ENCODE data around the gene ST14.

ST14 gene

GRCh38 chr11:130122141-130122575, 37.4 kb upstream of the ST14 start:
- Histone ChIP-seq H3K27ac (ENCODE audit: low read depth, low read length) (no peak overlapping the region), H3K9me3 (ENCODE audit: control insufficient read depth, insufficient read depth, low read length) (no peaks in the 10 kb centered on the region), H3K4me1 (ENCODE audit: control insufficient read depth, insufficient read depth, low read length) (no peaks in the 10 kb centered on the region), H3K9ac (ENCODE audit: low read depth, low read length) (no peak overlapping the region), H3K27me3 (ENCODE audit: control insufficient read depth, insufficient read depth, low read length) (no peaks in the 10 kb centered on the region), H3K4me3 (ENCODE audit: low read depth, low read length) (no peak overlapping the region), H3K36me3 (ENCODE audit: control insufficient read depth, insufficient read depth, low read length) (peaks cover 75% of the 10 kb centered on the region)

GRCh38 chr11:130123414-130124040, 36.1 kb upstream of the ST14 start:
- H3K27ac ChIP-seq (ENCODE audit: low read depth, low read length): no peak overlapping the region
- H3K4me3 ChIP-seq (ENCODE audit: low read depth, low read length): no peak overlapping the region
- no peaks in the 10 kb centered on the region for H3K9me3 ChIP-seq (ENCODE audit: control insufficient read depth, insufficient read depth, low read length)
- H3K27me3 ChIP-seq (ENCODE audit: control insufficient read depth, insufficient read depth, low read length): no peaks in the 10 kb centered on the region
- no peak overlapping the region for H3K9ac ChIP-seq (ENCODE audit: low read depth, low read length)
- H3K4me1 ChIP-seq (ENCODE audit: control insufficient read depth, insufficient read depth, low read length): no peaks in the 10 kb centered on the region
- H3K36me3 ChIP-seq (ENCODE audit: control insufficient read depth, insufficient read depth, low read length): peaks cover 89% of the 10 kb centered on the region

- Histone ChIP-seq H3K4me1 (ENCODE audit: control insufficient read depth, insufficient read depth, low read length) (no peaks in the 10 kb centered on the region), H3K36me3 (ENCODE audit: control insufficient read depth, insufficient read depth, low read length) (peaks cover 90% of the 10 kb centered on the region), H3K27ac (ENCODE audit: low read depth, low read length) (no peak overlapping the region), H3K9ac (ENCODE audit: low read depth, low read length) (no peak overlapping the region), H3K9me3 (ENCODE audit: control insufficient read depth, insufficient read depth, low read length) (no peaks in the 10 kb centered on the region), H3K4me3 (ENCODE audit: low read depth, low read length) (no peak overlapping the region), H3K27me3 (ENCODE audit: control insufficient read depth, insufficient read depth, low read length) (no peaks in the 10 kb centered on the region)
Observed at GRCh38 chr11:130124096-130124495, 35.5 kb upstream of the ST14 start.

GRCh38 chr11:130125638-130126037, 33.9 kb upstream of the ST14 start:
- Histone ChIP-seq H3K27ac (ENCODE audit: low read depth, low read length) (no peak overlapping the region), H3K9ac (ENCODE audit: low read depth, low read length) (no peak overlapping the region), H3K9me3 (ENCODE audit: control insufficient read depth, insufficient read depth, low read length) (no peaks in the 10 kb centered on the region), H3K36me3 (ENCODE audit: control insufficient read depth, insufficient read depth, low read length) (peaks cover 99% of the 10 kb centered on the region), H3K4me1 (ENCODE audit: control insufficient read depth, insufficient read depth, low read length) (no peaks in the 10 kb centered on the region), H3K27me3 (ENCODE audit: control insufficient read depth, insufficient read depth, low read length) (no peaks in the 10 kb centered on the region), H3K4me3 (ENCODE audit: low read depth, low read length) (no peak overlapping the region)

GRCh38 chr11:130126516-130126915, 33.1 kb upstream of the ST14 start:
- no peaks in the 10 kb centered on the region for H3K4me1 ChIP-seq (ENCODE audit: control insufficient read depth, insufficient read depth, low read length)
- no peaks in the 10 kb centered on the region for H3K27me3 ChIP-seq (ENCODE audit: control insufficient read depth, insufficient read depth, low read length)
- no peak overlapping the region for H3K4me3 ChIP-seq (ENCODE audit: low read depth, low read length)
- peaks cover 98% of the 10 kb centered on the region for H3K36me3 ChIP-seq (ENCODE audit: control insufficient read depth, insufficient read depth, low read length)
- H3K9me3 ChIP-seq (ENCODE audit: control insufficient read depth, insufficient read depth, low read length): no peaks in the 10 kb centered on the region
- H3K9ac ChIP-seq (ENCODE audit: low read depth, low read length): no peak overlapping the region
- H3K27ac ChIP-seq (ENCODE audit: low read depth, low read length): no peak overlapping the region

- peaks cover under 1% of the 10 kb centered on the region; the same call in 1 of the 2 replicates for H3K9me3 ChIP-seq (ENCODE audit: control insufficient read depth, insufficient read depth, low read length)
- H3K4me1 ChIP-seq (ENCODE audit: control insufficient read depth, insufficient read depth, low read length): no peaks in the 10 kb centered on the region
- H3K27ac ChIP-seq (ENCODE audit: low read depth, low read length): no peak overlapping the region
- H3K36me3 ChIP-seq (ENCODE audit: control insufficient read depth, insufficient read depth, low read length): peaks cover 96% of the 10 kb centered on the region
- no peak overlapping the region for H3K4me3 ChIP-seq (ENCODE audit: low read depth, low read length)
- no peaks in the 10 kb centered on the region for H3K27me3 ChIP-seq (ENCODE audit: control insufficient read depth, insufficient read depth, low read length)
- H3K9ac ChIP-seq (ENCODE audit: low read depth, low read length): no peak overlapping the region
Observed at GRCh38 chr11:130127509-130127908, 32.1 kb upstream of the ST14 start.

- Histone ChIP-seq H3K27ac (ENCODE audit: low read depth, low read length) (no peak overlapping the region), H3K36me3 (ENCODE audit: control insufficient read depth, insufficient read depth, low read length) (peaks cover 96% of the 10 kb centered on the region), H3K4me1 (ENCODE audit: control insufficient read depth, insufficient read depth, low read length) (no peaks in the 10 kb centered on the region), H3K4me3 (ENCODE audit: low read depth, low read length) (no peak overlapping the region), H3K27me3 (ENCODE audit: control insufficient read depth, insufficient read depth, low read length) (no peaks in the 10 kb centered on the region), H3K9me3 (ENCODE audit: control insufficient read depth, insufficient read depth, low read length) (peaks cover 11% of the 10 kb centered on the region), H3K9ac (ENCODE audit: low read depth, low read length) (no peak overlapping the region)
Observed at GRCh38 chr11:130128626-130129025, 31.0 kb upstream of the ST14 start.

- Histone ChIP-seq H3K9me3 (ENCODE audit: control insufficient read depth, insufficient read depth, low read length) (peaks cover 12% of the 10 kb centered on the region), H3K4me1 (ENCODE audit: control insufficient read depth, insufficient read depth, low read length) (no peaks in the 10 kb centered on the region), H3K27ac (ENCODE audit: low read depth, low read length) (no peak overlapping the region), H3K9ac (ENCODE audit: low read depth, low read length) (no peak overlapping the region), H3K27me3 (ENCODE audit: control insufficient read depth, insufficient read depth, low read length) (no peaks in the 10 kb centered on the region), H3K4me3 (ENCODE audit: low read depth, low read length) (no peak overlapping the region), H3K36me3 (ENCODE audit: control insufficient read depth, insufficient read depth, low read length) (peaks cover 98% of the 10 kb centered on the region)
Observed at GRCh38 chr11:130129922-130130321, 29.7 kb upstream of the ST14 start.

GRCh38 chr11:130131961-130132850, 27.4 kb upstream of the ST14 start:
- Histone ChIP-seq H3K36me3 (ENCODE audit: control insufficient read depth, insufficient read depth, low read length) (peaks cover 98% of the 10 kb centered on the region), H3K27ac (ENCODE audit: low read depth, low read length) (no peak overlapping the region), H3K9me3 (ENCODE audit: control insufficient read depth, insufficient read depth, low read length) (peaks cover 12% of the 10 kb centered on the region), H3K27me3 (ENCODE audit: control insufficient read depth, insufficient read depth, low read length) (no peaks in the 10 kb centered on the region), H3K4me3 (ENCODE audit: low read depth, low read length) (no peak overlapping the region), H3K4me1 (ENCODE audit: control insufficient read depth, insufficient read depth, low read length) (no peaks in the 10 kb centered on the region), H3K9ac (ENCODE audit: low read depth, low read length) (no peak overlapping the region)

GRCh38 chr11:130133716-130134115, 25.9 kb upstream of the ST14 start:
- Histone ChIP-seq H3K4me3 (ENCODE audit: low read depth, low read length) (no peak overlapping the region), H3K9ac (ENCODE audit: low read depth, low read length) (no peak overlapping the region), H3K4me1 (ENCODE audit: control insufficient read depth, insufficient read depth, low read length) (no peaks in the 10 kb centered on the region), H3K27ac (ENCODE audit: low read depth, low read length) (no peak overlapping the region), H3K9me3 (ENCODE audit: control insufficient read depth, insufficient read depth, low read length) (peaks cover 12% of the 10 kb centered on the region), H3K27me3 (ENCODE audit: control insufficient read depth, insufficient read depth, low read length) (no peaks in the 10 kb centered on the region), H3K36me3 (ENCODE audit: control insufficient read depth, insufficient read depth, low read length) (peaks cover 94% of the 10 kb centered on the region)

- no peak overlapping the region for H3K27ac ChIP-seq (ENCODE audit: low read depth, low read length)
- peaks cover 12% of the 10 kb centered on the region for H3K9me3 ChIP-seq (ENCODE audit: control insufficient read depth, insufficient read depth, low read length)
- H3K4me1 ChIP-seq (ENCODE audit: control insufficient read depth, insufficient read depth, low read length): no peaks in the 10 kb centered on the region
- peaks cover 92% of the 10 kb centered on the region for H3K36me3 ChIP-seq (ENCODE audit: control insufficient read depth, insufficient read depth, low read length)
- H3K27me3 ChIP-seq (ENCODE audit: control insufficient read depth, insufficient read depth, low read length): no peaks in the 10 kb centered on the region
- no peak overlapping the region for H3K4me3 ChIP-seq (ENCODE audit: low read depth, low read length)
- no peak overlapping the region for H3K9ac ChIP-seq (ENCODE audit: low read depth, low read length)
Observed at GRCh38 chr11:130136107-130136506, 23.5 kb upstream of the ST14 start.
